Measurements from ENCODE around the gene ENO1.
"Not testable (repeated sequence)": the region's sequence is repeated elsewhere in the genome, so short reads cannot be mapped to it uniquely, and the experiment has no call there.

ENO1 gene

GRCh38 chr1:8846263-8846662, 32.2 kb downstream of the ENO1 start:
- Histone ChIP-seq H3K4me1 (ENCODE audit: control insufficient read depth, insufficient read depth, low read length) (peaks cover 7% of the 10 kb centered on the region), H3K9ac (ENCODE audit: low read length) (no peak overlapping the region), H3K36me3 (ENCODE audit: control insufficient read depth, insufficient read depth, low read length) (no peaks in the 10 kb centered on the region), H3K4me3 (ENCODE audit: low read length) (no peak overlapping the region), H3K27ac (ENCODE audit: low read depth, low read length) (no peak overlapping the region), H3K27me3 (ENCODE audit: control insufficient read depth, insufficient read depth, low read length) (no peaks in the 10 kb centered on the region)

DNA sequence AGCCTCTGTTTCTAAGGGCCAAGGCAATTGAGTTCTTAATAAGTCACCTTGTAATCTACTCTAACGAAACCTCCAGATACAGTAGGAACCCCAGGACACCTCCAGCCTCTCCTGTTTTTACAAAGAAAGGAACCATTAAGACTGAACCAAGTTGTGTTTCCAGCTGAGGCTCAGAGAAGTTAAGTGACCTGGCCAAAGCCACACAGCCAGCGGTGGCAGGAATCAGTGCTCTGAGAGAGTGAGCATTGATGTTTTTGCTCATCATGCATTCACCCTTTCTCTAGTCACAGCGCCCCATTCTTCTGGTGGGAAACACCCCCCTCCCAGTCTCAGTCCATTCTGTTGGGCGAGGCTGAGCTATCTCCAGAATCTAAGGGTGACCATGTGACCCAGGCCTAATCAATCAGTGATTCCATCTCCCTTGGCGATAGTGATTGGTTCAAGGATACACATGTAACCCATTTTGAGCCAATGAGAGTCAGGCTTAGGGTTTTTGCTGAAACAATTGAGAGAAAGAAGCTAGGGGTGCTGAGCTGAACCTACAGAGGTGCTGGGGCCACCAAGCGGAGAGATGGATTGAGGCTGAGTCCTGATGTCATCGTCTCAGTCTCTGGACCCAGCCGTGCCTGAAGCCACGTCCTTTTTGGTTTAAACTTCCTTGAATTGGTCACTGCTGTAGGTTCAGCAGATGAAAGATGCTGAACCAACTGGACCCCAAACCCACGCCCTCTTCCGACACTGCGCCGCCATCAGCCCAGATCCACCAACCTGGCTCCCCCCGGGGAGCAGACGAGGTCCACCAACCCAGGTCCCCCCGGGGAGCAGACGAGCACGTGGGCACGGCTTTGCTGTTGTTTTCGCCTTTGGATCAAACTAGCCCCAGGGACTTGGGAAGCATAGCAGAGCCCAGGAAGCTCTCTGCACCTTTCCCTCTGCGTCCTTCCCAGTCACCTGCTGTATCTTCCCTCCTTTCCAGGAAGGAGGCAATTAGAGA, 33.1 kb downstream of the ENO1 start:
- no peaks in the 10 kb centered on the region for H3K27me3 ChIP-seq (ENCODE audit: control insufficient read depth, insufficient read depth, low read length)
- H3K36me3 ChIP-seq (ENCODE audit: control insufficient read depth, insufficient read depth, low read length), result no peaks in the 10 kb centered on the region
- H3K4me3 ChIP-seq (ENCODE audit: low read length), result no peak overlapping the region
- H3K4me1 ChIP-seq (ENCODE audit: control insufficient read depth, insufficient read depth, low read length), result peaks cover 7% of the 10 kb centered on the region
- H3K9ac ChIP-seq (ENCODE audit: low read length), result no peak overlapping the region
- H3K27ac ChIP-seq (ENCODE audit: low read depth, low read length), result no peak overlapping the region

DNA sequence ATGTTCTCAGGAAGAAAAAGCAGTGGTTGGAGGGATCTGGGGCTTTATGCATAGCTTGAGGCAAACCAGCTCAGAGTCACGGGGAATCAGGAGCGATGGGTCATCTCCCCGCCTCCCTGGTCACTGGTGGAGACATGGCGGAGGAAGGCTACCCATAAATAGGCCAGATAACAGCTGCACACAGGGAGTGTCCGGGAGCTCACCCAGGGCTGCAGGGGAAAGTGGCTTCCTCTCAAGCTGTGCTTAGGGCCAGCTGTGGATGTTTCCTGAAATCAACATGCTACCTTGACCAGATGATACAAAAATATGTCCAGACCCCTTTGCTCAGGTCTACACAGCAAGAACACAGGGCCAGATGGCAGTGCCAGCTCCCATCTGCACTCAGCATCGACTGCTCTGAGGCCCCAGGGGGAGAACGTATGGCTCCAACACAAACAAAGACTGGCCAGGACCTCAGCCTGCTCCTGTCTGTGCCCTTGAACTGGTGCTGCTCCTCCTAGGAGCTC, 33.9 kb downstream of the ENO1 start:
- no peaks in the 10 kb centered on the region for H3K36me3 ChIP-seq (ENCODE audit: control insufficient read depth, insufficient read depth, low read length)
- no peak overlapping the region for H3K27ac ChIP-seq (ENCODE audit: low read depth, low read length)
- H3K4me1 ChIP-seq (ENCODE audit: control insufficient read depth, insufficient read depth, low read length), result peaks cover 7% of the 10 kb centered on the region
- H3K27me3 ChIP-seq (ENCODE audit: control insufficient read depth, insufficient read depth, low read length), result no peaks in the 10 kb centered on the region
- H3K9ac ChIP-seq (ENCODE audit: low read length), result no peak overlapping the region
- no peak overlapping the region for H3K4me3 ChIP-seq (ENCODE audit: low read length)

- H3K4me1 ChIP-seq (ENCODE audit: control insufficient read depth, insufficient read depth, low read length), result no peaks in the 10 kb centered on the region
- no peaks in the 10 kb centered on the region for H3K36me3 ChIP-seq (ENCODE audit: control insufficient read depth, insufficient read depth, low read length)
- no peaks in the 10 kb centered on the region for H3K27me3 ChIP-seq (ENCODE audit: control insufficient read depth, insufficient read depth, low read length)
- H3K4me3 ChIP-seq (ENCODE audit: low read length), result no peak overlapping the region
- H3K9ac ChIP-seq (ENCODE audit: low read length), result no peak overlapping the region
- no peak overlapping the region for H3K27ac ChIP-seq (ENCODE audit: low read depth, low read length)
These were observed 37.1 kb downstream of the ENO1 start for GRCh38 chr1:8841395-8841794.

DNA sequence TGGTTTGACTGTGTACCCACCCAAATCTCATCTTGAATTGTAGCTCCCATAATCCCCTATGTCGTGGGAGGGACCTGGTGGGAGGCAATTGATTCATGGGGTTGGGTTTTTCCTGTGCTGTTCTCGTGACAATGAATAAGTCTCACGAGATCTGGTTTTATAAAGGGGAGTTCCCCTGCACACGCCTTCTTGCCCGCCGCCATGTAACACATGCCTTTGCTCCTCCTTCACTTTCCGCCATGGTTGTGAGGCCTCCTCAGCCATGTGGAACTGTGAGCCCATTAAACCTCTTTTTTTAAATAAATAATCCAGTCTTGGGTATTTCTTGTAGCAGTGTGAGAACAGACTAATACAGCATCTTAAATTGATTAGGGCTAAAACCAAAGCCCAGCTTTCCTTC, 38.5 kb downstream of the ENO1 start:
- Histone ChIP-seq H3K9ac (ENCODE audit: low read length) (no peak overlapping the region), H3K4me3 (ENCODE audit: low read length) (no peak overlapping the region)

GRCh38 chr1:8835941-8836643, 42.4 kb downstream of the ENO1 start:
- Histone ChIP-seq H3K27me3 (ENCODE audit: control insufficient read depth, insufficient read depth, low read length) (no peaks in the 10 kb centered on the region), H3K36me3 (ENCODE audit: control insufficient read depth, insufficient read depth, low read length) (no peaks in the 10 kb centered on the region), H3K4me3 (ENCODE audit: low read length) (peak overlapping the region; percentile 2), H3K9ac (ENCODE audit: low read length) (no peak overlapping the region), H3K4me1 (ENCODE audit: control insufficient read depth, insufficient read depth, low read length) (no peaks in the 10 kb centered on the region), H3K27ac (ENCODE audit: low read depth, low read length) (no peak overlapping the region)

More for the DNA sequence above, 38.5 kb downstream of the ENO1 start:
- Histone ChIP-seq H3K27me3 (ENCODE audit: control insufficient read depth, insufficient read depth, low read length) (no peaks in the 10 kb centered on the region), H3K27ac (ENCODE audit: low read depth, low read length) (no peak overlapping the region), H3K36me3 (ENCODE audit: control insufficient read depth, insufficient read depth, low read length) (no peaks in the 10 kb centered on the region), H3K4me1 (ENCODE audit: control insufficient read depth, insufficient read depth, low read length) (no peaks in the 10 kb centered on the region)

GRCh38 chr1:8831340-8831739, 47.1 kb downstream of the ENO1 start:
- H3K27ac ChIP-seq (ENCODE audit: low read depth, low read length), result no peak overlapping the region

GRCh38 chr1:8830732-8831131, 47.8 kb downstream of the ENO1 start:
- not testable (repeated sequence) for H3K4me1 ChIP-seq (ENCODE audit: control insufficient read depth, insufficient read depth, low read length); H3K9ac ChIP-seq (ENCODE audit: low read length); H3K36me3 ChIP-seq (ENCODE audit: control insufficient read depth, insufficient read depth, low read length); H3K4me3 ChIP-seq (ENCODE audit: low read length); H3K27ac ChIP-seq (ENCODE audit: low read depth, low read length); H3K27me3 ChIP-seq (ENCODE audit: control insufficient read depth, insufficient read depth, low read length)

More at GRCh38 chr1:8831340-8831739, 47.1 kb downstream of the ENO1 start:
- Histone ChIP-seq H3K36me3 (ENCODE audit: control insufficient read depth, insufficient read depth, low read length) (no peaks in the 10 kb centered on the region), H3K4me3 (ENCODE audit: low read length) (no peak overlapping the region), H3K9ac (ENCODE audit: low read length) (no peak overlapping the region), H3K27me3 (ENCODE audit: control insufficient read depth, insufficient read depth, low read length) (no peaks in the 10 kb centered on the region), H3K4me1 (ENCODE audit: control insufficient read depth, insufficient read depth, low read length) (no peaks in the 10 kb centered on the region)

- H3K4me1 ChIP-seq (ENCODE audit: control insufficient read depth, insufficient read depth, low read length), result no peaks in the 10 kb centered on the region
- H3K36me3 ChIP-seq (ENCODE audit: control insufficient read depth, insufficient read depth, low read length), result no peaks in the 10 kb centered on the region
- H3K9ac ChIP-seq (ENCODE audit: low read length), result no peak overlapping the region
- no peak overlapping the region for H3K4me3 ChIP-seq (ENCODE audit: low read length)
- H3K27me3 ChIP-seq (ENCODE audit: control insufficient read depth, insufficient read depth, low read length), result no peaks in the 10 kb centered on the region
- H3K27ac ChIP-seq (ENCODE audit: low read depth, low read length), result no peak overlapping the region
These were observed 52.5 kb downstream of the ENO1 start for GRCh38 chr1:8825985-8826481.

DNA sequence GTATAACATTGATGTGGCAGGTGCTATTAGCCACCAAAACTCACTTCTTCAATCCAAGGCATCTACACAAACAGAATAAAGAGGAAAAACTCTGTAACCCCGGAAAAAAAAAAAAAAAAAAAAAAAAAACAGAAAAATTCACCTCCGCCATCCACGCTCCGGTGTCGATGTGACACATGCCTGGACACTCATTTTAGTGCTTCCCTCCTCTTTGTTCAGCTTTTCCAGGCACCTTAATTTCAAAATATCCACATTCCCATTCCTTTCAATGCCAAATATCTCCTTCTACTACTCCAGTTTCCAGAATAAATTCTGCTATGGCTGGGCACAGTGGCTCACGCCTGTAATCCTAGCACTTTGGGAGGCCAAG, 55.2 kb downstream of the ENO1 start:
- peaks cover 3% of the 10 kb centered on the region for H3K4me1 ChIP-seq (ENCODE audit: control insufficient read depth, insufficient read depth, low read length)
- H3K27ac ChIP-seq (ENCODE audit: low read depth, low read length), result no peak overlapping the region
- H3K27me3 ChIP-seq (ENCODE audit: control insufficient read depth, insufficient read depth, low read length), result no peaks in the 10 kb centered on the region
- no peaks in the 10 kb centered on the region for H3K36me3 ChIP-seq (ENCODE audit: control insufficient read depth, insufficient read depth, low read length)
- H3K9ac ChIP-seq (ENCODE audit: low read length), result no peak overlapping the region
- H3K4me3 ChIP-seq (ENCODE audit: low read length), result no peak overlapping the region

DNA sequence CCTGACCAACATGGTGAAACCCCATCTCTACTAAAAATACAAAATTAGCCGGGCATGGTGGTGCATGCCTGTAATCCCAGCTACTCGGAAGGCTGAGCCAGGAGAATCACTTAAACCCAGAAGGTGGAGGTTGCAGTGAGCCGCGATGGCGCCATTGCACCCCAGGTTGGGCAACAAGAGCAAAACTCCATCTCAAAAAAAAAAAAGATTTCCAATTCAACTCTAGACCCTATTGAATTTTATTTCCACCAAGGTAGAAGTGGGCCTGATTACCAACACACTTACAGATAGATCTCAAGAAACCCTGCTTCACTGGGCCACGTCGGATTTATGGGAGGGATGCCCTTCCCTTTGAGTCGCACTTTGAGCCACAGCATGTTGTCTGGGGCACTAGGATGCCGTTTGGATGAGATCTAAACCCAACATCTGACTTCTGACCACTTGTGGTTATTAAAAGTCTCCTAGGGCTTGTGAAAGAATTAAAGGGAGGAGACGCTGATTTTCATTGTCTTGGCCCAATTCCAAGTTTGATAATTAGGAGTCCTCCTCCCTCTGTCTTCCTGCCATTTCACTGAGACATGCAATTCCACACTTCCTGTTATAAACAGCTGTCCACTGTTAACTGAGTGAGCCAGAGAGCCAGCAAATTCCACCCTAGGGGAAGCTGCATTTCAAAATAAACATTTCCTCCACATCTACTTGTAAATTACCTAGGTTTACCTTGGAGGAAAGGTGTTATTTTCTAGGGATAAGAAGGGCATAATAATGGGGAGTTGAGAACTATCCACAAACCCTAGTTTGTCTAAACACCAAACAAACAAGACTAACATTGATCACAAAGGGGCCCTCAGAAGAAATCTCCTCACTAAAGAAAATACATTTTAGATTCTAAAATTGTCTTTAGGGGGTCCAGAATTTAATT, 55.9 kb downstream of the ENO1 start:
- Histone ChIP-seq H3K4me1 (ENCODE audit: control insufficient read depth, insufficient read depth, low read length) (peaks cover 6% of the 10 kb centered on the region), H3K4me3 (ENCODE audit: low read length) (no peak overlapping the region), H3K27me3 (ENCODE audit: control insufficient read depth, insufficient read depth, low read length) (no peaks in the 10 kb centered on the region), H3K27ac (ENCODE audit: low read depth, low read length) (no peak overlapping the region), H3K36me3 (ENCODE audit: control insufficient read depth, insufficient read depth, low read length) (no peaks in the 10 kb centered on the region), H3K9ac (ENCODE audit: low read length) (no peak overlapping the region)

DNA sequence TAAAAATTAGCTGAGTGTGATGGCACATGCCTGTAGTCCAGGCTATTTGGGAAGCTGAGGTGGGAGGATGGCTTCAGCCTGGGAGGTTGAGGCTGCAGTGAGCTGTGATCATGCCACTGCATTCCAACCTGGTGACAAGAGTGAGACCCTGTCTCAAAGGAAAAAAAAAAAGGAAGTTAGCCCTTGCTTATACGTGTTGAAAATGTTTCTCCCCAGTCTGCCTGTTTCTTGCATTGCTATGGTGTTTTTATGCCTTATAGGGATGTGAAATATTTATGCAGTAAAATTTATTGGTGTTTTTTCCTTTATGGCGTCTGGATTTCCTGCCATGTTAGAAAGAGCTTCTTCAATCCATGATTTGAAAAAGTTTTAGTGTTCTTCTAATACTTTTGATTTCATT, 57.4 kb downstream of the ENO1 start:
- Histone ChIP-seq H3K27me3 (ENCODE audit: control insufficient read depth, insufficient read depth, low read length) (no peaks in the 10 kb centered on the region), H3K9ac (ENCODE audit: low read length) (no peak overlapping the region), H3K27ac (ENCODE audit: low read depth, low read length) (no peak overlapping the region), H3K4me3 (ENCODE audit: low read length) (no peak overlapping the region), H3K4me1 (ENCODE audit: control insufficient read depth, insufficient read depth, low read length) (peaks cover 6% of the 10 kb centered on the region), H3K36me3 (ENCODE audit: control insufficient read depth, insufficient read depth, low read length) (no peaks in the 10 kb centered on the region)

All from rectal smooth muscle tissue (tissue), 1 donor.